ENCODE measurements around the gene SIDT1. TPM values are rescaled to one million over a fixed set of nuclear protein-coding genes. Genes with fewer than 3 reads are reported as not detected.

The SIDT1 gene
- total and polyA plus RNA-seq, 2 donors (not counting 1 experiment from before 2014, with no cell fraction given), result 0.01 TPM; not detected in 1

DNA sequence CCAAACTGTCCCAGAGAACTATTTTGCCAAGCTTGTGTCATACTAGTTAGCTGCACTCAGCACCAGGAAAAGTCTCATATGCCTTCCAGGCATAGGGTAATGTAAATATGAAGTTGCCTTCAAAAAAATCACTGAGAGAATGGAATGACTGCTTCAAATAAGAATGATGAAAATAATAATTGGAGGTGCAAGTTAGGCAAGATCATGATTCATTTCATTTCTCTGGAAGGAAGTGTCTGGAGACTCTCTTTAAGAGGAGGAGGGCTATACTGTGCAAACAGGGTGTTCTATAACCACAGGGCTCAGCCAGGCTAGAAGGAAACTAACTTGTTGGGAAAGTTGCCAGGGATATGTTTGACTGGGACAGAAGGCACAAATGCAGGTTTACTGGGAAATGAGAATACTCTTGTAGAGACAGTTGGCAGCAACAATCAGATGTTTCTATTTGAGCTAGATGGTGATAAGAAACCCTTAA, 4.3 kb downstream of the SIDT1 start:
- DNase-seq (ENCODE audit: low read depth in 2 of 2), result no peak
- peaks cover 33% of the 10 kb centered on the region for H3K27me3 ChIP-seq (ENCODE audit: control insufficient read depth, insufficient read depth, low read length)
- no peak overlapping the region for H2AFZ ChIP-seq (ENCODE audit: low read length)
- H3K27ac ChIP-seq (ENCODE audit: insufficient read depth, low read length), result no peak overlapping the region
- H3K4me2 ChIP-seq (ENCODE audit: extremely low read depth, insufficient read depth, low read length), result no peak overlapping the region
- TF ChIP-seq EZH2 (IDR thresholded peaks at IDR 0.05; ENCODE audit: low read length, missing control alignments) (no peak), CTCF (conservative IDR thresholded peaks at IDR 0.05 in 1 of 2, IDR thresholded peaks at IDR 0.05 in 1 of 2; ENCODE audit: low read depth in 1 of 2, low read length in 2 of 2) (no peak)
- no peak overlapping the region for H3K4me3 ChIP-seq (replicated peaks in 1 of 4; ENCODE audit: control extremely low read depth in 1 of 4, insufficient read depth in 1 of 4, low read depth in 3 of 4, low read length in 4 of 4)
- no peaks in the 10 kb centered on the region for H4K20me1 ChIP-seq (ENCODE audit: control insufficient read depth, extremely low read depth, insufficient read depth, low read length)
- H3K9me3 ChIP-seq (ENCODE audit: control insufficient read depth, insufficient read depth, low read depth, low read length), result no peaks in the 10 kb centered on the region
- no peaks in the 10 kb centered on the region for H3K36me3 ChIP-seq (ENCODE audit: control insufficient read depth, insufficient read depth, low read length)
- H3K4me1 ChIP-seq (ENCODE audit: control insufficient read depth, extremely low read depth, insufficient read depth, low read length), result peaks cover 4% of the 10 kb centered on the region
- no peaks in the 10 kb centered on the region for H3K79me2 ChIP-seq (ENCODE audit: control insufficient read depth, insufficient read depth, low read length)
- no peak overlapping the region for H3K9ac ChIP-seq (ENCODE audit: insufficient read depth, low read length)

DNA sequence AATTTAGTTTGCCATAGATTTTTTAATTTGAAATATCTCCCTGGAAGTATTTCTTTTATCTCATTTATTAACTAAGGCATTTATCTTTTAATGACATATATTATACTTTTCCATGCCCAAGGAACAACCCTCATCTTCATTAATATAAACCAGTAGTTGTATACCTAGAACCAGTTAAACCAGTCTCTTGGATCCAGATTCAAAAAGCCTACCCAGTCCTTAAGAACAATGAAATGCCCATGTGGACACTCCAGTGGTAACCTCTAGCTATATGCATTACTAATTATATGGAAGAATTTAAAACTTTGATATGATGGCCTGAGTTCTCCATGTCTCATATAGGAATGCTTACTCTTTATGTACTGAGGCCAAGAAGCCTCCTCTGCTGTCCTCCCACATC, 4.8 kb downstream of the SIDT1 start:
- H2AFZ ChIP-seq (ENCODE audit: low read length), result no peak overlapping the region
- no peaks in the 10 kb centered on the region for H4K20me1 ChIP-seq (ENCODE audit: control insufficient read depth, extremely low read depth, insufficient read depth, low read length)
- no peak for DNase-seq (ENCODE audit: low read depth in 2 of 2)
- no peaks in the 10 kb centered on the region for H3K36me3 ChIP-seq (ENCODE audit: control insufficient read depth, insufficient read depth, low read length)
- no peak overlapping the region for H3K4me2 ChIP-seq (ENCODE audit: extremely low read depth, insufficient read depth, low read length)
- no peak overlapping the region for H3K4me3 ChIP-seq (replicated peaks in 1 of 4; ENCODE audit: control extremely low read depth in 1 of 4, insufficient read depth in 1 of 4, low read depth in 3 of 4, low read length in 4 of 4)
- no peak for TF ChIP-seq CTCF (conservative IDR thresholded peaks at IDR 0.05 in 1 of 2, IDR thresholded peaks at IDR 0.05 in 1 of 2; ENCODE audit: low read depth in 1 of 2, low read length in 2 of 2)
- peaks cover 31% of the 10 kb centered on the region for H3K27me3 ChIP-seq (ENCODE audit: control insufficient read depth, insufficient read depth, low read length)
- H3K27ac ChIP-seq (ENCODE audit: insufficient read depth, low read length), result no peak overlapping the region
- H3K79me2 ChIP-seq (ENCODE audit: control insufficient read depth, insufficient read depth, low read length), result no peaks in the 10 kb centered on the region
- H3K9me3 ChIP-seq (ENCODE audit: control insufficient read depth, insufficient read depth, low read depth, low read length), result no peaks in the 10 kb centered on the region
- H3K9ac ChIP-seq (ENCODE audit: insufficient read depth, low read length), result no peak overlapping the region
- peaks cover 4% of the 10 kb centered on the region for H3K4me1 ChIP-seq (ENCODE audit: control insufficient read depth, extremely low read depth, insufficient read depth, low read length)

- no peak overlapping the region for H3K4me3 ChIP-seq (replicated peaks in 1 of 4; ENCODE audit: control extremely low read depth in 1 of 4, insufficient read depth in 1 of 4, low read depth in 3 of 4, low read length in 4 of 4)
- no peaks in the 10 kb centered on the region for H3K4me1 ChIP-seq (ENCODE audit: control insufficient read depth, extremely low read depth, insufficient read depth, low read length)
- no peak overlapping the region for H3K9ac ChIP-seq (ENCODE audit: insufficient read depth, low read length)
- H3K27me3 ChIP-seq (ENCODE audit: control insufficient read depth, insufficient read depth, low read length), result no peaks in the 10 kb centered on the region
- H3K4me2 ChIP-seq (ENCODE audit: extremely low read depth, insufficient read depth, low read length), result no peak overlapping the region
- no peak for TF ChIP-seq CTCF (conservative IDR thresholded peaks at IDR 0.05 in 1 of 2, IDR thresholded peaks at IDR 0.05 in 1 of 2; ENCODE audit: low read depth in 1 of 2, low read length in 2 of 2)
- no peaks in the 10 kb centered on the region for H3K36me3 ChIP-seq (ENCODE audit: control insufficient read depth, insufficient read depth, low read length)
- no peaks in the 10 kb centered on the region for H3K79me2 ChIP-seq (ENCODE audit: control insufficient read depth, insufficient read depth, low read length)
- no peak for DNase-seq (ENCODE audit: low read depth in 2 of 2)
- H4K20me1 ChIP-seq (ENCODE audit: control insufficient read depth, extremely low read depth, insufficient read depth, low read length), result no peaks in the 10 kb centered on the region
- no peaks in the 10 kb centered on the region for H3K9me3 ChIP-seq (ENCODE audit: control insufficient read depth, insufficient read depth, low read depth, low read length)
- H3K27ac ChIP-seq (ENCODE audit: insufficient read depth, low read length), result no peak overlapping the region
- no peak overlapping the region for H2AFZ ChIP-seq (ENCODE audit: low read length)
Observed at GRCh38 chr3:113541519-113541918, 9.2 kb downstream of the SIDT1 start.

Data from fibroblast of lung (primary cell).